Uterus (tissue), 2 donors: ENCODE results near the gene WDR7.

Experiments
- CTCF ChIP-seq, 4 experiments: fragments of 200-600 bp in 2 of 4; fragments of 450-650 bp in 2 of 4; sonication (generic) in 2 of 4; IDR thresholded peaks; one replicate each; pipeline ENCODE4 v1.5.1; 2016 to 2019; ENCODE audit warnings: antibody characterized with exemption in 4 of 4, mild to moderate bottlenecking in 2 of 4, moderate library complexity in 1 of 4
- POLR2A ChIP-seq, 2 donors: fragments of 450-650 bp; IDR thresholded peaks; one replicate each; pipeline ENCODE4 v1.6.1; 2016; ENCODE audit warnings: antibody characterized with exemption in 2 of 2, mild to moderate bottlenecking in 1 of 2, moderate library complexity in 1 of 2

- TF ChIP-seq POLR2A (IDR thresholded peaks at IDR 0.05) = no peak
- TF ChIP-seq CTCF (IDR thresholded peaks at IDR 0.05) = no peak
Measured at GRCh38 chr18:56843241-56843640, 192.1 kb downstream of the WDR7 start.
